Measurements from ENCODE around the gene CACNA2D2. TPM values are rescaled to one million over a fixed set of nuclear protein-coding genes. Genes with fewer than 3 reads are reported as not detected.

Gene CACNA2D2
- total RNA-seq, 2 donors from 2014 or later = 5.6 to 9.1 TPM

DNA sequence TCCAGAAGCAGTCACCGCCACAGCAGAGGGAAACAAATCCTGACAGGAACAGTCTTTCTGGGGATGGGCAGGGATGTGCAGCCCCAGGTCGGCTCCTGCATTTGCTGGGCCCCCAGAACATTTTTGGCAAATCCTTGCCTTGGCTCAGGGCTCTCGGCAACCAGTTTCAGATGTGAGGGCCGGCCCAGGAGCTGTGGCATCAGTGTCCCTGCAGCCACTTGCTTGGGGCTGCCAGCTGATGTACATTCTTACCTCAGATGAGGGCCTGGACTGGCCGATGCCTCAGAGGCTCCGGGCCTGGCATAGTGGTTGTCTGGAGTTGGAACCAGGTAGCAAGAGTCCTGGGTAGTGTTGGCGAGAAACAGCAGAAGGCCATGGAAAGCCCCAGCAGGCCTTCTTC, 148.6 kb downstream of the CACNA2D2 start:
- 87% methylated on average over 7 of the region's 7 CpGs for WGBS
- Histone ChIP-seq H3K4me3 (no peak overlapping the region), H3K9me3 (no peaks in the 10 kb centered on the region), H3K27me3 (replicated peaks; ENCODE audit: insufficient read depth) (no peaks in the 10 kb centered on the region), H3K27ac (no peak overlapping the region), H3K36me3 (no peaks in the 10 kb centered on the region), H3K4me1 (replicated peaks) (peaks cover 33% of the 10 kb centered on the region)
- no peak for DNase-seq (ENCODE audit: low spot score)
- TF ChIP-seq POLR2A (IDR thresholded peaks at IDR 0.05) (no peak), CTCF (IDR thresholded peaks at IDR 0.05) (no peak), POLR2AphosphoS5 (IDR thresholded peaks at IDR 0.05) (no peak)
- intact Hi-C loops (cut with DNase I) = loop anchor here (5.0 to 10.0 kb wide), 2 partner anchors 257 to 1030 kb away; partner anchors contain the start of genes CISH and MANF

DNA sequence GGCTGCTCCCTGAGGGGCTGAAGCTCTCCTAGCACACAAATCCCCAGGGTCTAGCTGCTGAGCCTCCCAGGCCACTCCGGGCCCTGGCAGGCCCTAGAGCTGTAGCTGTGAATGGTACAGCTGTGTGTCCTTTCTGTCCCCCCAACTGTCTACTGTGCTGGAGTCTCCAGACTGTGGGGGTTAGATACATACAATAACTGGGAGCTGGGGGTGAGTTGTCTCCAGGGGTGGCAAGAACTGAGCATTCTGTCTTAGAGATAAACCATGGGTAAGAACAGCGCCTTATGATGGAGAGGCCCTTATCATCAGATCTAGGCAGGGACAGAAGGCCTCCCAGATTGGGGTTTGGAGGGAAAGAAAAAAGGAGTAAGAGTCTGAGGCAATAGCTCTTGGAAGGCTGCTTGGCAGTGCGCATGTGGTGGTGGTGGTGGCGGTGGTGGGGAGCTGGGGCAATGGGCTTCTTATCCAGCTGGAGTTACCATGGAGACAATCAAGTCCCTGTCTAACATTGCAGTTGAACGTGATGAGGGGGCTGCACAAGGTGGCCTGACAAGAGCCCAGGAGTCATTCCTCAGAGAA, 149.2 kb downstream of the CACNA2D2 start:
- no peaks in the 10 kb centered on the region for H3K27me3 ChIP-seq (replicated peaks; ENCODE audit: insufficient read depth)
- H3K4me3 ChIP-seq = no peak overlapping the region
- DNase-seq (ENCODE audit: low spot score) = no peak
- peaks cover 38% of the 10 kb centered on the region for H3K4me1 ChIP-seq (replicated peaks)
- no peak overlapping the region for H3K27ac ChIP-seq
- no peak for TF ChIP-seq CTCF (IDR thresholded peaks at IDR 0.05)
- no peak for TF ChIP-seq POLR2AphosphoS5 (IDR thresholded peaks at IDR 0.05)
- TF ChIP-seq POLR2A (IDR thresholded peaks at IDR 0.05) = no peak
- no peaks in the 10 kb centered on the region for H3K9me3 ChIP-seq
- intact Hi-C loops (cut with DNase I) = loop anchor here (10.0 kb wide), 1 partner anchor 1031 kb away; the partner anchor contains the start of gene MANF
- H3K36me3 ChIP-seq = no peaks in the 10 kb centered on the region
- 62% methylated on average over 5 of the region's 5 CpGs for WGBS

- Histone ChIP-seq H3K36me3 (no peaks in the 10 kb centered on the region), H3K4me3 (no peak overlapping the region), H3K9me3 (no peaks in the 10 kb centered on the region), H3K27ac (no peak overlapping the region), H3K27me3 (replicated peaks; ENCODE audit: insufficient read depth) (no peaks in the 10 kb centered on the region), H3K4me1 (replicated peaks) (peaks cover 39% of the 10 kb centered on the region)
- TF ChIP-seq CTCF (IDR thresholded peaks at IDR 0.05) (no peak), POLR2AphosphoS5 (IDR thresholded peaks at IDR 0.05) (no peak), POLR2A (IDR thresholded peaks at IDR 0.05) (no peak)
- intact Hi-C loops (cut with DNase I) = loop anchor here (10.0 kb wide), 1 partner anchor 1031 kb away; the partner anchor contains the start of gene MANF
- no peak for DNase-seq (ENCODE audit: low spot score)
- WGBS = 81% methylated on average over 10 of the region's 12 CpGs
Measured at GRCh38 chr3:50353245-50354004, 150.0 kb downstream of the CACNA2D2 start.

DNA sequence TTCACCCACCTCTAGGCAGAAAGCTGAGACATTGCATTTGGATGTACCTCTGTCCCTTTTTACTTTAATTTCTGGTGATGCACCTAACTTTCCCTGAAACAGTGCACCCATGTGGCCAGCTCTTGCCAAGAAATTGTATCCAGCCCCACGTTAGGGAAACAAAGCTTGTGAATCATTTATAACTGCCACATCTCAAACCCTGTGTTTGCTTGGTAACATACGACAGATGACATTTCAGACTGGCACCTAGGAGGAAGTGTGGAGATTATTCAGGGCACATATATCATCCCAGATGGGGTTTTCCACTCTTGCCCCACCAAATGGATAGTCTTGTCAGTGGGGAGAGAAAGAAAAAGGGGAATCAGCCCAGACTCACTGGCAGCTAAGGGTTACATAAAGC, 150.7 kb downstream of the CACNA2D2 start:
- Histone ChIP-seq H3K27me3 (replicated peaks; ENCODE audit: insufficient read depth) (no peaks in the 10 kb centered on the region), H3K9me3 (no peaks in the 10 kb centered on the region), H3K36me3 (no peaks in the 10 kb centered on the region), H3K27ac (no peak overlapping the region), H3K4me1 (replicated peaks) (peaks cover 37% of the 10 kb centered on the region), H3K4me3 (no peak overlapping the region)
- intact Hi-C loops (cut with DNase I) = loop anchor here (10.0 kb wide), 1 partner anchor 1032 kb away; the partner anchor contains the start of gene MANF
- 15% methylated on average over 2 of the region's 2 CpGs for WGBS
- DNase-seq (ENCODE audit: low spot score) = no peak
- no peak for TF ChIP-seq POLR2A (IDR thresholded peaks at IDR 0.05)

DNA sequence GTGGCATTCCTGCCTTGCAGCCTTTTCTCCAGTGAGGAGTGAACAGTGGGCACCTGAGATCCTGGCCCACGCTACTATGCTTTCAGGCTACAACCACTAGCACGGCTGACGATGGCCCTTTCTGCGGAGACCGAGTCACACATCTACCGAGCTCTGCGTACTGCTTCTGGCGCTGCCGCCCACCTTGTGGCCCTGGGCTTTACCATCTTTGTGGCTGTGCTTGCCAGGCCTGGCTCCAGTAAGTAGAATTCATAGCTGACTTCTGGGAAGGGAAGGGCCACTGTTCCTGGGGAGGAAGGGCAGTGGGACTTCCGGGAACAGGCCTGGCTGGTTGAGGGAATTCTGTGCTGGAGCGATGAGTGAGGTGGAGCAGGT, 152.1 kb downstream of the CACNA2D2 start:
- Histone ChIP-seq H3K27me3 (replicated peaks; ENCODE audit: insufficient read depth) (no peaks in the 10 kb centered on the region), H3K36me3 (no peaks in the 10 kb centered on the region), H3K4me1 (replicated peaks) (peaks cover 26% of the 10 kb centered on the region), H3K4me3 (peak overlapping the region; percentile 73 to 91), H3K27ac (peak overlapping the region; percentile 94 to 96), H3K9me3 (no peaks in the 10 kb centered on the region)
- intact Hi-C loops (cut with DNase I) = loop anchor here (10.0 kb wide), 1 partner anchor 1033 kb away; the partner anchor contains the start of gene MANF
- no peak for DNase-seq (ENCODE audit: low spot score)
- 49% methylated on average over 11 of the region's 11 CpGs for WGBS
- no peak for TF ChIP-seq CTCF (IDR thresholded peaks at IDR 0.05)
- no peak for TF ChIP-seq POLR2AphosphoS5 (IDR thresholded peaks at IDR 0.05)
- no peak for TF ChIP-seq POLR2A (IDR thresholded peaks at IDR 0.05)

Measured in prostate gland (tissue), 2 donors.